Measurements from ENCODE around the gene TBKBP1.

GRCh38 chr17:47730681-47731080 lies 36.7 kb downstream of the TBKBP1 start:
- no peak for TF ChIP-seq CTCF (IDR thresholded peaks at IDR 0.05)
- TF ChIP-seq EP300 (IDR thresholded peaks at IDR 0.05): no peak

Data from ovary (tissue), 3 donors.